Chondrocyte (in vitro differentiated cells): ENCODE measurements around the gene EID2B. TPM values are rescaled to one million over a fixed set of nuclear protein-coding genes. Genes with fewer than 3 reads are reported as not detected.
A peak's percentile ranks its signal among the peaks of the same experiment; 100 is the strongest.

Experiments
- DNase-seq: peaks from one replicate; pipeline ENCODE4 v3.0.0; 2021; ENCODE audit warnings: mixed read lengths, low spot score
- H3K27ac Mint-ChIP-seq: one replicate; pipeline ENCODE4 v1.8.0; 2021; ENCODE audit warnings: mild to moderate bottlenecking, moderate library complexity, mixed read lengths; ENCODE audit not compliant: unreplicated experiment
- H3K27me3 Mint-ChIP-seq: 2 replicates; pipeline ENCODE4 v1.8.0; 2021; ENCODE audit warnings: low read depth, mixed read lengths
- H3K36me3 Mint-ChIP-seq: 2 replicates; pipeline ENCODE4 v1.8.0; 2021; ENCODE audit warnings: low read depth, mixed read lengths
- H3K4me1 Mint-ChIP-seq: 2 replicates; pipeline ENCODE4 v1.8.0; 2021; ENCODE audit warnings: low read depth, mild to moderate bottlenecking, mixed read lengths
- H3K4me3 Mint-ChIP-seq: one replicate; pipeline ENCODE4 v1.8.0; 2021; ENCODE audit warnings: mild to moderate bottlenecking, moderate library complexity, mixed read lengths; ENCODE audit not compliant: unreplicated experiment
- H3K9me3 Mint-ChIP-seq: 2 replicates; pipeline ENCODE4 v1.8.0; 2021; ENCODE audit warnings: low read depth, mixed read lengths
- total RNA-seq: library from RNA; stranded (reverse); gene quantifications from 3 replicates; pipeline ENCODE4 v1.2.1, GENCODE V29; 2021
- TF ChIP-seq, protein P1 (sequence below): fragments of 200-600 bp; sonication (generic); IDR thresholded peaks from 2 replicates; pipeline ENCODE4 v1.5.0; 2021; ENCODE audit warnings: antibody characterized with exemption, mild to moderate bottlenecking, moderate library complexity

EID2B gene
- total RNA-seq, 1 donor from 2014 or later, result 1.7 TPM

GRCh38 chr19:39518975-39519374 is 13.7 kb downstream of the EID2B start:
- Mint-ChIP-seq H3K36me3 (peaks cover 5% of the 10 kb centered on the region), H3K9me3 (no peaks in the 10 kb centered on the region), H3K27me3 (peaks cover 31% of the 10 kb centered on the region), H3K4me3 (no peak overlapping the region), H3K4me1 (peaks cover 14% of the 10 kb centered on the region), H3K27ac (no peak overlapping the region)
- no peak for DNase-seq
- TF ChIP-seq, protein P1, sequence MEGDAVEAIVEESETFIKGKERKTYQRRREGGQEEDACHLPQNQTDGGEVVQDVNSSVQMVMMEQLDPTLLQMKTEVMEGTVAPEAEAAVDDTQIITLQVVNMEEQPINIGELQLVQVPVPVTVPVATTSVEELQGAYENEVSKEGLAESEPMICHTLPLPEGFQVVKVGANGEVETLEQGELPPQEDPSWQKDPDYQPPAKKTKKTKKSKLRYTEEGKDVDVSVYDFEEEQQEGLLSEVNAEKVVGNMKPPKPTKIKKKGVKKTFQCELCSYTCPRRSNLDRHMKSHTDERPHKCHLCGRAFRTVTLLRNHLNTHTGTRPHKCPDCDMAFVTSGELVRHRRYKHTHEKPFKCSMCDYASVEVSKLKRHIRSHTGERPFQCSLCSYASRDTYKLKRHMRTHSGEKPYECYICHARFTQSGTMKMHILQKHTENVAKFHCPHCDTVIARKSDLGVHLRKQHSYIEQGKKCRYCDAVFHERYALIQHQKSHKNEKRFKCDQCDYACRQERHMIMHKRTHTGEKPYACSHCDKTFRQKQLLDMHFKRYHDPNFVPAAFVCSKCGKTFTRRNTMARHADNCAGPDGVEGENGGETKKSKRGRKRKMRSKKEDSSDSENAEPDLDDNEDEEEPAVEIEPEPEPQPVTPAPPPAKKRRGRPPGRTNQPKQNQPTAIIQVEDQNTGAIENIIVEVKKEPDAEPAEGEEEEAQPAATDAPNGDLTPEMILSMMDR, result no peak

- Mint-ChIP-seq H3K27me3 (peaks cover 35% of the 10 kb centered on the region), H3K27ac (no peak overlapping the region), H3K4me3 (no peak overlapping the region), H3K9me3 (no peaks in the 10 kb centered on the region), H3K36me3 (peaks cover 5% of the 10 kb centered on the region), H3K4me1 (peaks cover 14% of the 10 kb centered on the region)
- DNase-seq, result no peak
- TF ChIP-seq, protein P1, result no peak
Observed at GRCh38 chr19:39518458-39518857, 14.2 kb downstream of the EID2B start.

- DNase-seq, result no peak
- Mint-ChIP-seq H3K36me3 (peaks cover 5% of the 10 kb centered on the region), H3K9me3 (no peaks in the 10 kb centered on the region), H3K4me3 (no peak overlapping the region), H3K27ac (no peak overlapping the region), H3K27me3 (peaks cover 39% of the 10 kb centered on the region), H3K4me1 (peaks cover 14% of the 10 kb centered on the region)
- TF ChIP-seq, protein P1, result no peak
Observed at GRCh38 chr19:39517432-39517831, 15.2 kb downstream of the EID2B start.

GRCh38 chr19:39516270-39516669 is 16.4 kb downstream of the EID2B start:
- Mint-ChIP-seq H3K9me3 (no peaks in the 10 kb centered on the region), H3K27ac (no peak overlapping the region), H3K36me3 (peaks cover 5% of the 10 kb centered on the region), H3K4me1 (peaks cover 14% of the 10 kb centered on the region), H3K27me3 (peaks cover 41% of the 10 kb centered on the region), H3K4me3 (peak overlapping the region; percentile 6)
- DNase-seq, result peak; percentile 17
- TF ChIP-seq, protein P1, result no peak

DNA sequence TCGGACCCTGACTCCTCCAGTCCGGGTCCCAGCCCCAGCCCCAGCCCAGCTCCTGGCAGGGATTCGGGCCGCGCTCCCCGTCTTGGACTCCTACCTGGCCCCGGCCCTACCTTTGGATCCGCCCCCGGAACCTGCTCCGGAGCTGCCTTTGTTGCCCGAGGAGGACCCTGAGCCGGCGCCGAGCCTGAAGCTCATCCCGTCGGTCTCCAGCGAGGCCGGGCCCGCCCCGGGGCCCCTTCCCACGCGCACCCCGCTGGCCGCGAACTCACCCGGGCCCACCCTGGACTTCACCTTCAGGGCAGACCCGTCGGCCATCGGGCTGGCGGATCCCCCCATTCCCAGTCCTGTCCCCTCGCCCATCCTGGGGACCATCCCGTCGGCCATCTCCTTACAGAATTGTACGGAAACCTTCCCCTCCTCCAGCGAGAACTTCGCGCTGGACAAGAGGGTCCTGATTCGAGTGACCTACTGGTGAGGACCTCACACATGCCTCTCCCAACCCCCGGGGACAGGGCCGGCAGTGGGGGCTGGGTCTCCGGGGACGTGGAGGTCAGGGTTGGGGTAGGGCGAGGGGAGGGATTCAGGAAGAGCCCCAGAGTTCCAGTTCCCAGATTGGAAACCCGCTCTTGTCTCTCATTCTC is 17.0 kb downstream of the EID2B start:
- TF ChIP-seq, protein P1, result no peak
- Mint-ChIP-seq H3K4me3 (peak overlapping the region; percentile 58), H3K27me3 (peaks cover 41% of the 10 kb centered on the region), H3K4me1 (peaks cover 14% of the 10 kb centered on the region), H3K9me3 (no peaks in the 10 kb centered on the region), H3K36me3 (peaks cover 5% of the 10 kb centered on the region), H3K27ac (peak overlapping the region; percentile 49)
- peak; percentile 90 for DNase-seq
